Liver (tissue), 9 donors: ENCODE measurements around the gene ZNRF2. TPM values are rescaled to one million over a fixed set of nuclear protein-coding genes. Genes with fewer than 3 reads are reported as not detected.

Source experiments
- DNase-seq: peaks from one replicate; pipeline ENCODE4 v3.0.0-alpha.2; 2017; ENCODE audit warnings: low spot score
- H3K27ac ChIP-seq, 2 donors: one replicate each; pipeline ENCODE4 v1.7.0; 2013; ENCODE audit warnings: inconsistent platforms in 2 of 2, low read length in 2 of 2, control low read depth in 1 of 2, low read depth in 1 of 2, mild to moderate bottlenecking in 1 of 2
- H3K27me3 ChIP-seq, 4 donors: one replicate each; pipeline versions ENCODE4 v1.6.1 to v1.7.0; 2013; ENCODE audit warnings: low read length in 3 of 4, inconsistent platforms in 1 of 4, mild to moderate bottlenecking in 1 of 4, moderate library complexity in 1 of 4; ENCODE audit not compliant: control insufficient read depth in 4 of 4, insufficient read depth in 4 of 4
- H3K36me3 ChIP-seq, 4 donors: one replicate each; pipeline versions ENCODE4 v1.6.1 to v1.7.0; 2013; ENCODE audit warnings: low read length in 3 of 4, mild to moderate bottlenecking in 3 of 4, low read depth in 1 of 4, moderate library complexity in 1 of 4; ENCODE audit not compliant: control insufficient read depth in 4 of 4, insufficient read depth in 3 of 4
- H3K4me1 ChIP-seq, 4 donors: one replicate each; pipeline versions ENCODE4 v1.6.1 to v1.7.0; 2013; ENCODE audit warnings: low read length in 3 of 4, mild to moderate bottlenecking in 3 of 4, moderate library complexity in 1 of 4; ENCODE audit not compliant: control insufficient read depth in 4 of 4, insufficient read depth in 4 of 4
- H3K4me3 ChIP-seq, 3 donors: one replicate each; pipeline versions ENCODE4 v1.6.1 to v1.7.0; 2013; ENCODE audit warnings: low read length in 3 of 3, control low read depth in 1 of 3, low read depth in 1 of 3, mild to moderate bottlenecking in 1 of 3
- H3K9ac ChIP-seq, 2 donors: one replicate each; pipeline ENCODE4 v1.7.0; 2013; ENCODE audit warnings: low read length in 2 of 2, mild to moderate bottlenecking in 2 of 2, moderate library complexity in 2 of 2, control low read depth in 1 of 2, low read depth in 1 of 2
- H3K9me3 ChIP-seq, 4 donors: one replicate each; pipeline versions ENCODE4 v1.6.1 to v1.7.0; 2013; ENCODE audit warnings: low read length in 3 of 4; ENCODE audit not compliant: control insufficient read depth in 4 of 4
- ATF3 ChIP-seq: IDR thresholded peaks from 2 replicates; pipeline ENCODE4 v1.6.1; 2016; ENCODE audit warnings: antibody characterized with exemption
- EGR1 ChIP-seq, 2 donors: IDR thresholded peaks; 2 replicates each; pipeline ENCODE4 v1.6.1; 2016 to 2018; ENCODE audit warnings: antibody characterized with exemption in 2 of 2, low read depth in 2 of 2
- FOXA1 ChIP-seq: IDR thresholded peaks from 2 replicates; pipeline ENCODE4 v1.6.1; 2016; ENCODE audit warnings: antibody characterized with exemption
- FOXA2 ChIP-seq: IDR thresholded peaks from 2 replicates; pipeline ENCODE4 v1.6.1; 2016; ENCODE audit warnings: antibody characterized with exemption
- HNF4A ChIP-seq, 2 donors: conservative IDR thresholded peaks; 2 replicates each; pipeline ENCODE4 v1.6.1; 2016; ENCODE audit warnings: antibody characterized with exemption in 2 of 2, mild to moderate bottlenecking in 2 of 2
- JUND ChIP-seq, 2 donors: IDR thresholded peaks; 2 replicates each; pipeline ENCODE4 v1.6.1; 2016; ENCODE audit warnings: antibody characterized with exemption in 2 of 2
- MAX ChIP-seq: IDR thresholded peaks from 2 replicates; pipeline ENCODE4 v1.6.1; 2016; ENCODE audit warnings: antibody characterized with exemption
- NR2F2 ChIP-seq: IDR thresholded peaks from 2 replicates; pipeline ENCODE4 v1.6.1; 2016; ENCODE audit warnings: antibody characterized with exemption
- RAD21 ChIP-seq, 2 donors: IDR thresholded peaks; 2 replicates each; pipeline ENCODE4 v1.6.1; 2016; ENCODE audit warnings: antibody characterized with exemption in 2 of 2, mild to moderate bottlenecking in 2 of 2
- REST ChIP-seq: IDR thresholded peaks from 2 replicates; pipeline ENCODE4 v1.6.1; 2016; ENCODE audit warnings: antibody characterized with exemption, mild to moderate bottlenecking
- RXRA ChIP-seq, 2 donors: IDR thresholded peaks; 2 replicates each; pipeline ENCODE4 v1.6.1; 2017 to 2018; ENCODE audit warnings: antibody characterized with exemption in 2 of 2, mild to moderate bottlenecking in 1 of 2
- SP1 ChIP-seq: IDR thresholded peaks from 2 replicates; pipeline ENCODE4 v1.6.1; 2018; ENCODE audit warnings: antibody characterized with exemption, mild to moderate bottlenecking
- TAF1 ChIP-seq: conservative IDR thresholded peaks from 2 replicates; pipeline ENCODE4 v1.6.1; 2016; ENCODE audit warnings: antibody characterized with exemption, mild to moderate bottlenecking
- YY1 ChIP-seq: IDR thresholded peaks from 2 replicates; pipeline ENCODE4 v1.6.1; 2016; ENCODE audit warnings: antibody characterized with exemption, mild to moderate bottlenecking
- ZBTB33 ChIP-seq: IDR thresholded peaks from 2 replicates; pipeline ENCODE4 v1.6.1; 2016; ENCODE audit warnings: antibody characterized with exemption
- WGBS: extraction: QIAGEN DNeasy Blood & Tissue Kit; methylation state at CpG from one replicate; pipeline ENCODE4 v1.1.7; 2013; 5-methylcytosine and 5-hydroxymethylcytosine counted together
- polyA plus RNA-seq, 2 donors: library from polyadenylated mRNA; stranded (reverse) in 1 of 2; unstranded in 1 of 2; fragments of 200-250 nt in 1 of 2; fragments of >200 nt in 1 of 2; fragmentation: Nextera tagmentation in 1 of 2; extraction: Ambion mirVana in 1 of 2; gene quantifications; one replicate each; pipeline versions ENCODE4 v1.2.1 to v1.2.3, GENCODE V29; 2013 to 2015
- total RNA-seq, 2 donors: library from RNA; depleted of rRNA; stranded (reverse); fragments of >200 nt; gene quantifications; one replicate each; pipeline ENCODE4 v1.2.3, GENCODE V29; 2014
- donor health status: healthy.
- donor health status: healthy.
- donor health status: healthy.
- donor health status: healthy.
- donor health status: healthy.

Gene ZNRF2
- total and polyA plus RNA-seq, 4 donors: 6.9 to 30.0 (median 12.7) TPM

GRCh38 chr7:30320392-30320791 is 36.0 kb downstream of the ZNRF2 start:
- 84% methylated on average over 3 of the region's 3 CpGs for WGBS
- Histone ChIP-seq H3K4me1 (peaks cover 0 to 18% (median 2%) of the 10 kb centered on the region in 4 donors), H3K4me3 (no peak overlapping the region), H3K27me3 (no peaks in the 10 kb centered on the region), H3K9ac (no peak overlapping the region), H3K27ac (no peak overlapping the region), H3K9me3 (no peaks in the 10 kb centered on the region), H3K36me3 (peaks cover 0 to under 1% (median 0%) of the 10 kb centered on the region in 4 donors)
- DNase-seq: no peak
- no peak for TF ChIP-seq HNF4A (conservative IDR thresholded peaks at IDR 0.05)
- TF ChIP-seq REST: no peak
- TF ChIP-seq JUND (IDR thresholded peaks at IDR 0.05): no peak
- TF ChIP-seq ZBTB33: no peak
- TF ChIP-seq FOXA1: no peak
- no peak for TF ChIP-seq EGR1 (IDR thresholded peaks at IDR 0.05; ENCODE audit: low read depth in 2 of 2)
- TF ChIP-seq FOXA2: no peak
- no peak for TF ChIP-seq SP1
- TF ChIP-seq ATF3: no peak
- no peak for TF ChIP-seq NR2F2
- no peak for TF ChIP-seq RXRA (IDR thresholded peaks at IDR 0.05)
- TF ChIP-seq TAF1: no peak
- TF ChIP-seq MAX: no peak
- TF ChIP-seq YY1: no peak
- no peak for TF ChIP-seq RAD21 (IDR thresholded peaks at IDR 0.05)

GRCh38 chr7:30321089-30321881 is 36.9 kb downstream of the ZNRF2 start:
- peaks cover 0 to 18% (median 2%) of the 10 kb centered on the region in 4 donors for H3K4me1 ChIP-seq
- peak overlapping the region; percentile 21 to 23 for H3K27ac ChIP-seq
- no peaks in the 10 kb centered on the region for H3K27me3 ChIP-seq
- WGBS: 50% methylated on average over 8 of the region's 8 CpGs
- no peak overlapping the region for H3K9ac ChIP-seq
- TF ChIP-seq REST: no peak
- TF ChIP-seq HNF4A (conservative IDR thresholded peaks at IDR 0.05): no peak
- TF ChIP-seq TAF1: no peak
- no peak for TF ChIP-seq NR2F2
- no peak for TF ChIP-seq ZBTB33
- no peak for TF ChIP-seq ATF3
- peaks cover 0 to 2% (median 0%) of the 10 kb centered on the region in 4 donors for H3K36me3 ChIP-seq
- H3K9me3 ChIP-seq: no peaks in the 10 kb centered on the region
- no peak for DNase-seq
- H3K4me3 ChIP-seq: peak overlapping the region in 1 of 3 donors; percentile 1
